Stimulated activated CD4-positive, alpha-beta T cell treated with anti-CD3 and anti-CD28 coated beads, TNF-alpha, amount 100 ng/mL, for 24 hours (primary cell): Measurements from ENCODE around the gene GGT5.
"Not testable (repeated sequence)": the region's sequence is repeated elsewhere in the genome, so short reads cannot be mapped to it uniquely, and the experiment has no call there.

Experiments used
- DNase-seq, 3 experiments: peaks; one replicate each; pipeline ENCODE4 v3.0.0-alpha.2; 2020; ENCODE audit warnings: low read depth in 3 of 3

GGT5 gene

GRCh38 chr22:24262185-24262749 is 17.4 kb upstream of the GGT5 start:
- not testable (repeated sequence) for DNase-seq

- DNase-seq: peak; percentile 31 to 68 (median 32)
These were observed 14.6 kb upstream of the GGT5 start for GRCh38 chr22:24259459-24259858.

GRCh38 chr22:24256736-24257135 is 11.9 kb upstream of the GGT5 start:
- DNase-seq: not testable (repeated sequence)

- DNase-seq: not testable (repeated sequence)
These were observed 11.3 kb upstream of the GGT5 start for GRCh38 chr22:24256136-24256535.

DNA sequence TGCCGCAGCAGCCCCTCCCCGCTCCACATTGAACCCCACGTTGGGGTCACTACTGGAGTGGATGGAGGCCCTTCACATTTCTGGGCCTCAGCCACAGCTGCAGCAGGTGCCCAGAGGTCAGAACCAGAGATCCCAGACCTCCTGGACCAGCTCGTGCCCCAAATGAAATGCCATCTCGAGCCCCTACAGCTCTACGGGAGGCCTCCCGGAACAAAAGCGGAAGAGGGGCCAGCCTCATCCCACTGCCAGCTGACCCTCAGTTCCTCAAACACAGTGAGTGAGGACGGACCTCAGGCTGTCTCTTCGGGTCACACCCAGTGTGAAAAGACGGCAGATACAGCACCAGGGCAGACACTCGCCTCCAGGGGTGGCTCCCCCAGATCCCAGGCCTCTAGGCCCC is 8.2 kb upstream of the GGT5 start:
- DNase-seq: not testable (repeated sequence)

DNA sequence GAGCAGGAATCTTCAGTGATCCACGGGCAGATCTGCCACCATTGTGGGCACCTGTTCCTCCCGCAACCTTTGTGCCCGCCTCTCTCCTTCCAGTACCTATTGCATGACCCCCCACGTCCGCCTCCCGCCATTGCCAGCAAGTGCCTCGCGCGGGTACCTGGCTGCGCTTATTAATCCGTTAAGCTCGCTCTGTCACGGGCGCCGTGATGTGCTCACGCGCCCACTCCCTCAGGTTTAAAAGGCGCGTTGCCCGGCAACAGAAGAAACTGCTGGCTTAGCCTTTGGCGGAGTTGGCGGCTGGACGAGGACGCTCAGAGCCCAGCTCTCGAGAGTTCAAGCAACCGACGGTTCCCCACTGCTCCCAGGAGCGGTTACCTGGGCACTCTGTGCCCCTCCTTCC is 6.4 kb upstream of the GGT5 start:
- not testable (repeated sequence) for DNase-seq

GRCh38 chr22:24249413-24249812 is 4.5 kb upstream of the GGT5 start:
- not testable (repeated sequence) for DNase-seq

DNA sequence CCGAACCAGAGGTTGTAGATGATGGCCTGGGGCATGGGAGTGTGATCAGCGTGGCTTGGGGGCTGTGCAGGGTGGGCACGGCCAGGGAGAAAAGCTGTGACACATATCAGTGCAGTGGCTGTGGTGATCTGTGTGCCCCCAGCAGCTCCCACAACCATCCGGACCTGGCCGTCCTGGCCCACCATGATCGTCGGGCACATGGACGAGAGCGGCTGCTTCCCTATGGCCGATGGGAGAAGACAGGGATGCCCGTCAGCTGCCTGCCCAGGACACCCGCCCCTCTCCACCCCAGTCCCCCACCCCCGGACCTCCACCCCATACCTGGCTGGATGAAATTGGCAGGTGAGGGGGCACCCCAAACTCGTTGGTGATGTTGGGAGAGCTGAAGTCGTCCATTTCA is 3.7 kb upstream of the GGT5 start:
- not testable (repeated sequence) for DNase-seq

DNA sequence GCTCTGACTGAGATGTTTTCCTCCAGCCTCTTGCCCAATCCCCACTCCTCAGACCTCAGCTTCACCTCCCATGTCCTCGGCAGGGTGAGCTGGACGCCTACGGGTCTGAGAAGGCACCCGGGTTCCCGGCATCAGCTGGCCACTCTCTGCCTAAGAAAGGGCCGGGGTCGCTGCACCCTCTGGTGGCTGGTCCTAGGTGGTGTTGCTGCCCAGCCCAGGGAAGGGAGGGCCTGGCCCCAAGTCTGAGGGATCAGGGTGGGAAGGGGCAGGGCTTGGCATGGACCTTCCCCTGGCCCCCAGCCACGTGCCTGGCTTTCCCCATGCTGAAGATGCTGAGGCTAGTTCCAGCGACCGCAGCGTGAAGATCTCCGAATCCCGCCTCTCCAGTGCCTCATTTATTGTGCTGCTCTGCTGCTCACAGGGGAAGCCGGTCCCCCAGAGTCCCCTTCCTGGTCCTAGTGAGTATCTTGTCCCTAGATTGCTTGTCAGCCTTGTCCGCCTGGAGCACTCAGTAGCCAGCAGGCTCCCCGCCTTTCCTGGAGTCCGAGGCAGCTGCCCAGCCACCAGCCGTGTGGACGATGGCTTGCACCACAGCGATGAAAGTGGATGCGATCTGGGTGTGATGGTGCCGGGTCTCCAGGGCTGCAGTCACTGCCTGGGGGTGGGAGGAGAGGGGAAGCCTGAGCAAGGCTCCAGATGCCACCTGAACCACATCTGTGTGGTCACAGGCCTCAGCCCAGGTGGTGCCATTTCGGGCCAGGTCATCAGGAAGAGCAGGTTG is 2.9 kb upstream of the GGT5 start:
- DNase-seq: peak in 1 of 3 experiments; percentile 47

DNA sequence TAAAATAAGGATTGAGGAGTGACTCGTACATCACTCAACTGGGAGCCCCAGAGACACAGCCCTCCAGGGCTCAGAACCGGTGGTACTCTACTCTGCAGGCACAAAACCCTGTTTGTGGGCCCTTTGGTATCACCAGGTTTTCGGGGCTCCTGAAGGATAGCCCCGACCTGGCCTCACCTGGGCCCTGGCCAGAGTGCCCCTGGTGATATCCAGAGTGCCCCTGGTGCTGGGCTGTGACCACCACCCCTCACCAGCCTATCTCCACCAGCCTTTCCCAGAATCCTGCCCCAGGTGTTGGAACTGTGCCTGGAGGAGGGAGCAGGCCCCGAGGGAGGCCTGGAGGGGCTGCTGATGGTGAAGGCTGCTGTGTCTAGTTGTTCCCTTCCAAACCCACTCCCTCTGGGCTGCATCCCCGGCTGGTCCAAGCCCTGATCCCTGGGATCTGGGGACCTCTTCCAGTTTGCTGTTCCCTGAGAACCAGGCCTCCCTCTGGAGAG is 2.2 kb upstream of the GGT5 start:
- DNase-seq: no peak

DNA sequence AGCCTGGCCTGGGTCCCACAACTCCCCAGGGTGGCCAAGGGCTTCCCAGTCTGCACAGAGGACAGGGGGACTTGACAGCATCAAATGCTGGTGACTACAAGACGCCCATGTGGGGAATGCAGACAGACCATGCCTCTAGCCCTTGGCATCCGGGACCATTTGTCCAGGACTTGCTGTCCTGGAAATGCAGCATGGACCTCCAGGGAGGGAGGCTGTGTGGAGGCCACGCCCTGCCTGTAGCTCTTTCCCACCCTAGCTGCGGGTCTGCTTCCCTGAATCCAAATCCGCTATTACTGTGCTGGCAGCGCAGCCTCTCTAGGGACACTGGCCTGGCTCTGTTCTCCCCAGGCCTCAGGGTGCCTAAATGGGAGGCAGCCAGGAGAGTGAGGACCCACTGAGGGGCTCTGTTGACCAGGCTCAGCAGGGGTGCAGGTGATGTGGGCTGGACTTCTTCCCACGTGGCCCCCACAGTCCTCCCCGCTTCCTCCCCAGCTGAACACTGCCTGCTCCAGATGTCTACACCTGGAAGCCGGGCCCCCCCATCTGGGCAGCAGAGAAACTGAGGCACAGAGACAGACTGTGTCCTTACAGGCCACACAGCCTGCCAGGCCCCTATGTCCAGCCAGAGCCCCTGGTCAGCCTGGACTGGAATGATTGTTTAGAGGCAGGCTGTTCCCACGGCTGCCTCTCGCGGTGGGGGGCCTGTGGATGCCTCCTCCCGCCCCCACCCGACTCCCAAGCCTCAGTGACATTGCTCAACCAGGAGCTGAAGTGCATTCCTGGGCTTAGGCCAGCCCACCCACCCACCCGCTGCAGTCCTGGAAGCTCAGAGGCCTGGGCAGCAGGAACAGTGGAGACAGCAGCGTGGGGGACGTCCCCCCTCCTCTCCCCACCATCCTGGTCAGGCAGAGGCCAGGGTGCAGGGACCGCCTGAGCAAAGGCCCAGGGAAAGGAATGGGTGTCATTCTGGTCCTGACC is 991 bp upstream of the GGT5 start:
- DNase-seq: not testable (repeated sequence)

DNA sequence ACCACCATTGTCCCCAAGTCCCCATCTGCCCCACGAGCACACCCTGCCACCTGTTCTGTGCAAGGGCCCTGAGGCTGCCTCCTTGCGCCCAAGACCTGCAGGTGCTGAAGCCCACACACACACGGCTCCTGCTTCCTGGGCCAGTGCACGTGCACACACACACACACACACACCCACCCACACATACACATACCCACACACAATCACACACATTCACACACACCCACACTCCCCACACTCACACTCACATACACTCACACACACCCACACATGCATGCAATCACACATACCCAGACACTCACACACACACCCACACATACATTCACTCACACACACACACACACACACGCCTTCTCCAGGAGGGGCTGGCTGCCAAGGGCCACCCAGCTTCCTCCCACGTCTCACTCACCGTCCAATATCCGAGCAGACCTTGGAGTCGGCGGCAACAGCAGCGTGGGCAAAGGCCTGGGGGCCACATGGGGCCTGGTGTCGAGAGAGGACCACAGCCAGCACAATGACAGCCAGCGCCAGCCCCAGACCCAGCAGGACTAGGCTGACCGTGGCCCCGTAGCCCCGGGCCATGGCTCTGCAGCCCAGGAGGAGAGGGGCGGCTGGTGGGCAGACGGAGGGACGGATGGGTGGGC is 616 bp downstream of the GGT5 start:
- no peak for DNase-seq

- not testable (repeated sequence) for DNase-seq
These were observed 1.5 kb downstream of the GGT5 start for GRCh38 chr22:24243417-24243816.

DNA sequence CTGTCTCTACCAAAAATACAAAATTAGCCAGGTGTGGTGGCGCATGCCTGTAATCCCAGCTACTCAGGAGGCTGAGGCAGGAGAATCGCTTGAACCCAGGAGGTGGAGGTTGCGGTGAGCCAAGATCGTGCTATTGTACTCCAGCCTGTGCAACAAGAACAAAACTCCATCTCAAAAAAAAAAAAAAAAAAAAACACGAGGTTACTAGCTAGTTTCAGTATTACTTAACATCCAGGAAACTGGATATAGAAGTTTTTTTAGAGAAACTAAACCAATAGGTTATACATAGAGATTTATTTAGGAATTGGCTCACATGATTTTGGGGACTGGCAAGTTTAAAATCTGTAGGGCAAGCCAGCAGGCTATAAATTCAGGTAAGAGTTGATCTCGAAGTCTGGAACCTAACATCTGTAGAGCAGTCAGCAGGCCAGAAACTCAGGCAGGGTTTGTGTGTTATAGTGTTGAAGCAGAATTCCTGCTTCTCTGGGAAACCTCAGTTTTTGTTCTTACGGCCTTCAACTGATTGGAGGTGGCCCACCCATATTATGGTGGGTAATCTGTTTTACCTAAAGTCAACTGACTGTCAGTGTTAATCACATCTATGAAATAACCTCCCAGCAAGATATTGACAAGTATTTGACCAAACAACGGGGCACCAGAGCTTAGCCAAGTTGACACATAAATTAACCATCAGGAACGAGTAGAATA is 3.7 kb downstream of the GGT5 start:
- not testable (repeated sequence) for DNase-seq

DNA sequence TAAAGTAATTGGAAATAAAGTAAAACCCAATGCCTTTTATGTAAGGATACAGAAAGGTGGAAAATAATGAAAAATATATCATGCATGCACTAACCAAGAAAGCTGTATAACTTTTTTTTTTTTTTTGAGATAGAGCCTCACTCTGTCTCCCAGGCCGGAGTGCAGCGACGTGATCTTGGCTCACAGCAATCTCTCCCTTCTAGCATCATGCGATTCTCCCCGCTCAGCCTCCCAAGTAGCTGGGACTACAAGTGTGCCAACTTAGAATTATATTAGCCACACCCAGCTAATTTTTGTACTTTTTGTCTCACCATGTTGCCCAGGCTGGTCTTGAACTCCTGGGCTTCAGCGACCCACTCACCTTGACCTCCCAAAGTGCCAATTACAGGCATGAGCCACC is 4.5 kb downstream of the GGT5 start:
- no peak for DNase-seq

- not testable (repeated sequence) for DNase-seq
These were observed 6.7 kb downstream of the GGT5 start for GRCh38 chr22:24238101-24238694.

- DNase-seq: no peak
These were observed 8.2 kb downstream of the GGT5 start for GRCh38 chr22:24236656-24237055.

- no peak for DNase-seq
These were observed 9.6 kb downstream of the GGT5 start for GRCh38 chr22:24235315-24235714.

- DNase-seq: no peak
These were observed 11.1 kb downstream of the GGT5 start for GRCh38 chr22:24233816-24234215.

GRCh38 chr22:24233235-24233634 is 11.6 kb downstream of the GGT5 start:
- DNase-seq: no peak
